Smooth muscle cell (in vitro differentiated cells): ENCODE results near the gene GCN1. TPM values are rescaled to one million over a fixed set of nuclear protein-coding genes. Genes with fewer than 3 reads are reported as not detected.

Experiments used
- DNase-seq: peaks from one replicate; lab custom pipeline; 2025; ENCODE audit not compliant: unreplicated experiment; lab: John Stamatoyannopoulos, UW
- H2AFZ ChIP-seq: fragments of 200-600 bp; sonication (generic); 2 replicates; pipeline ENCODE4 v1.6.0; 2016; ENCODE audit warnings: antibody characterized with exemption, low read depth, mild to moderate bottlenecking
- H3F3A ChIP-seq: fragments of 200-600 bp; sonication (generic); 2 replicates; pipeline ENCODE4 v1.6.0; 2017; ENCODE audit warnings: antibody characterized with exemption, low read depth
- H3K27ac ChIP-seq: fragments of 200-600 bp; sonication (generic); 2 replicates; pipeline ENCODE4 v1.5.1; 2016; ENCODE audit warnings: low read depth, mild to moderate bottlenecking
- H3K27me3 ChIP-seq: fragments of 200-600 bp; sonication (generic); 2 replicates; pipeline ENCODE4 v1.6.1; 2016; ENCODE audit warnings: low read depth, mild to moderate bottlenecking
- H3K36me3 ChIP-seq: fragments of 200-600 bp; sonication (generic); 2 replicates; pipeline ENCODE4 v1.5.1; 2016; ENCODE audit warnings: low read depth
- H3K4me1 ChIP-seq: fragments of 200-600 bp; sonication (generic); 2 replicates; pipeline ENCODE4 v1.5.1; 2016; ENCODE audit warnings: low read depth
- H3K4me2 ChIP-seq: fragments of 200-600 bp; sonication (generic); 2 replicates; pipeline ENCODE4 v1.6.0; 2016; ENCODE audit warnings: mild to moderate bottlenecking
- H3K4me3 ChIP-seq: fragments of 200-600 bp; sonication (generic); 2 replicates; pipeline ENCODE4 v1.5.1; 2016; ENCODE audit warnings: mild to moderate bottlenecking
- H3K79me2 ChIP-seq: fragments of 200-600 bp; sonication (generic); 2 replicates; pipeline ENCODE4 v1.6.0; 2016; ENCODE audit warnings: low read depth, mild to moderate bottlenecking
- H3K9ac ChIP-seq: fragments of 200-600 bp; sonication (generic); 2 replicates; pipeline ENCODE4 v1.6.0; 2016; ENCODE audit warnings: low read depth
- H3K9me3 ChIP-seq: fragments of 200-600 bp; sonication (generic); replicated peaks from 2 replicates; pipeline ENCODE4 v1.5.1; 2016; ENCODE audit warnings: low read depth
- H4K20me1 ChIP-seq: fragments of 200-600 bp; sonication (generic); 2 replicates; pipeline ENCODE4 v1.6.0; 2016; ENCODE audit warnings: low read depth
- WGBS: methylation state at CpG from one replicate; pipeline ENCODE4 v1.1.7; 2016; ENCODE audit warnings: low lambda C conversion rate; 5-methylcytosine and 5-hydroxymethylcytosine counted together
- polyA plus RNA-seq: library from polyadenylated mRNA; unstranded; fragments of >200 nt; fragmentation: Nextera tagmentation; extraction: Ambion mirVana; gene quantifications from 2 replicates; pipeline ENCODE4 v1.2.1, GENCODE V29; 2016
- total RNA-seq: library from RNA; depleted of rRNA; stranded (reverse); fragments of >200 nt; gene quantifications from 2 replicates; pipeline ENCODE4 v1.2.3, GENCODE V29; 2014
- TF ChIP-seq, protein P1 (sequence below): fragments of 200-600 bp; sonication (generic); IDR thresholded peaks from 2 replicates; pipeline ENCODE4 v1.5.1; 2017; ENCODE audit warnings: borderline replicate concordance, mild to moderate bottlenecking, antibody characterized with exemption; ENCODE audit not compliant: insufficient read depth, poor library complexity, severe bottlenecking

Gene GCN1
- total and polyA plus RNA-seq, 2 experiments from 2014 or later: 31.6 to 44.3 TPM

DNA sequence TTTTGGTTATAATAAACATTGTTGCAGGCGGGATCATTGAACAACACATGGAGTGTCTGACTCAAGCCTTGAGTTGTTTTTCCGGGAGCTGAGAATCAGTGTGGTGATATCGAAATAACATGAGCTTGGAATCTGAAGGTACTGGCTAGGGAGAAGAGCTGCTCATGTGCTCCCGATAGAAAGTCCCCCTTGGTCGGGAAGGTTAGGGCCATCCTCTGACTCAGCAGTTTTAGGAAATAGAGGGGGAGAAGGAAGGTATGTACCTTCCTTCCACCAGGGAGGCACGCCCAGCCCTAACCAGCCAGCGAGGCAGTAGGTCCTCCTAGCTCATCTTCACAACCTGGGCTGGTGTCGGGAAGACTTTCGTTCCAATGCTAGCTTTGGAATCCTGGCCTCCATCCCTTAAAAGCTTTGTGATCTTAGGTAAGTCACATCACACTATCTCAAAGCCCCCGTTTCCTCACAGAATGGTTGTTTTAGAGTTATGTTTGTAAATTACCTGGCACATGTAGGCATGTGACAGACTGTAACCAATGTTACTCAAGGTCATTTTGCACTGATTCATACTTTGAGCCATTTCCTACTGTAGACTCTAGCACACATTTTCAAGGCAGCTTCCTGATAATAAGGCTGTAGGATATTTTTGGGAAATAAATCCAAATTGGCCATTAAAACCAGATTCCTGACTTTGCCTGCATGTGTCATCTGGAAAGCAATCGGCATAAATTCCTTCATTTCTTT, 76.0 kb downstream of the GCN1 start:
- peaks cover 16% of the 10 kb centered on the region for H3F3A ChIP-seq
- peaks cover 31% of the 10 kb centered on the region for H4K20me1 ChIP-seq
- H3K4me3 ChIP-seq: peak overlapping the region; percentile 72
- peak overlapping the region; percentile 62 for H3K9ac ChIP-seq
- peak overlapping the region; percentile 76 for H3K27ac ChIP-seq
- H3K36me3 ChIP-seq: no peaks in the 10 kb centered on the region
- TF ChIP-seq, protein P1, sequence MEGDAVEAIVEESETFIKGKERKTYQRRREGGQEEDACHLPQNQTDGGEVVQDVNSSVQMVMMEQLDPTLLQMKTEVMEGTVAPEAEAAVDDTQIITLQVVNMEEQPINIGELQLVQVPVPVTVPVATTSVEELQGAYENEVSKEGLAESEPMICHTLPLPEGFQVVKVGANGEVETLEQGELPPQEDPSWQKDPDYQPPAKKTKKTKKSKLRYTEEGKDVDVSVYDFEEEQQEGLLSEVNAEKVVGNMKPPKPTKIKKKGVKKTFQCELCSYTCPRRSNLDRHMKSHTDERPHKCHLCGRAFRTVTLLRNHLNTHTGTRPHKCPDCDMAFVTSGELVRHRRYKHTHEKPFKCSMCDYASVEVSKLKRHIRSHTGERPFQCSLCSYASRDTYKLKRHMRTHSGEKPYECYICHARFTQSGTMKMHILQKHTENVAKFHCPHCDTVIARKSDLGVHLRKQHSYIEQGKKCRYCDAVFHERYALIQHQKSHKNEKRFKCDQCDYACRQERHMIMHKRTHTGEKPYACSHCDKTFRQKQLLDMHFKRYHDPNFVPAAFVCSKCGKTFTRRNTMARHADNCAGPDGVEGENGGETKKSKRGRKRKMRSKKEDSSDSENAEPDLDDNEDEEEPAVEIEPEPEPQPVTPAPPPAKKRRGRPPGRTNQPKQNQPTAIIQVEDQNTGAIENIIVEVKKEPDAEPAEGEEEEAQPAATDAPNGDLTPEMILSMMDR: no peak
- peak overlapping the region; percentile 89 for H3K4me2 ChIP-seq
- DNase-seq: no peak
- no peaks in the 10 kb centered on the region for H3K27me3 ChIP-seq
- H2AFZ ChIP-seq: no peak overlapping the region
- 32% methylated on average over 11 of the region's 11 CpGs for WGBS
- no peaks in the 10 kb centered on the region for H3K9me3 ChIP-seq
- H3K79me2 ChIP-seq: peaks cover 27% of the 10 kb centered on the region
- peaks cover 26% of the 10 kb centered on the region for H3K4me1 ChIP-seq

DNA sequence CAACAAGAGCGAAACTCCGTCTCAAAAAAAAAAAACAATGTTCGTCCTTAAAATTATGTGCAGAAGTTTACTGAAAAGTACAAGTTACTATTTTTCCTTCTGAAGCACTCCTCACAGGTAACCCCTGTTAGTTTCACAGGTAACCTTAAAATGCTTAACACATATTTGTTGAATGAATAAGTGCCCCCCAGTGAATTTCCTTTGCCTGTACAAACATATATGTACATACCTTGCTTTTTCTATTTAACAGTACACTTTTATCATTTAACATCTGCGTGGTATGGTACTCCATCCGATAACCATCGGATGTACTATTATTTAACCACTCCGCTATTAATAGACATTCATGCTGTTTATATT, 76.6 kb downstream of the GCN1 start:
- Histone ChIP-seq H2AFZ (no peak overlapping the region), H3K4me3 (peak overlapping the region; percentile 72), H3K27me3 (no peaks in the 10 kb centered on the region), H3K79me2 (peaks cover 32% of the 10 kb centered on the region), H3K9ac (peak overlapping the region; percentile 62), H3K9me3 (no peaks in the 10 kb centered on the region), H3K4me2 (peak overlapping the region; percentile 89), H3K27ac (peak overlapping the region; percentile 76), H3F3A (peaks cover 16% of the 10 kb centered on the region), H4K20me1 (peaks cover 35% of the 10 kb centered on the region), H3K4me1 (peaks cover 26% of the 10 kb centered on the region), H3K36me3 (no peaks in the 10 kb centered on the region)
- 18% methylated on average over 7 of the region's 7 CpGs for WGBS
- no peak for DNase-seq
- TF ChIP-seq, protein P1: no peak

DNA sequence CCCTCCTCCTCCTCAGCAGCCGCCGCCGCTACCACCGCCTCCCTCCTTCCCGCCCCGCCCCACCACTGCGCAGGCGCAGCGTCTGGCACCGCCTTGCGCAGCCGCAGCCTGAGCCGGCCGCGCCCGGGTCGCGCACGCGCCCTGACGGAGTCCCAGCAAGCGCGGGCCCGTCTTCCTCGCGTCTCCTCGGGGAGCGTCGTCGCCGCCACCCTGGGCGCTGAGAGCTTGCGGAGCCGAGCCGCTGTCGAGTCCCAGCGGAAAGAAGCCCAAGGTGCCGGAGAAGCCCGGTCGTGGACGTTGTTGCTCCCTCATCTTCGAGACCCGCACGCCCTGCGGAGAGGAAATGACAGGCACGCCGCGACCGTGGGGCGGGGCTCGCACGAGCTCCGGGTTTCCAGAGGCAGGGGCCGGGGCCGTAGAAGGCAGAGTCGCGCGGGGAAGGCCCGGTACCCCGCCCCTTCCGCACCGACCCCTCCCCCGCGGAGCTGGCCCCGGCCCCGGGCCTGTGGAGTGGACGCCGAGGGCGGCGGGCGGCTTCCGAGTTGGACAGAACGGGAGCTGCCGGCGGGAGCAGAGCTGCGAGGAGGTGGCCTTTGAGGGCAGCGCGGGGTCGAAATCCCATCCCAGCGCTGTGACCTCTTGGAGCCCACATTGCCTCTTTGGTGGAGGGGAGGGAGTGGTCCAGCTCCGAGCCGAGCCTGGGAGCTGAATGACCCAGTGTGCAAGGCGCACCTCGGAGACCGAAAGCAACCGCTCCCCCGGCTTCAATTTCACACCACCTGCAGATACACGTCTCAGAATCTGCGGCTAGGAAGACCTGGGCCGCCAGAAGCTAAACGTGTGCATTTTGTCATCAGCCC, 77.5 kb downstream of the GCN1 start:
- Histone ChIP-seq H3K27ac (peak overlapping the region; percentile 76), H3K9ac (peak overlapping the region; percentile 62), H3K36me3 (no peaks in the 10 kb centered on the region), H2AFZ (peak overlapping the region; percentile 69), H3K4me3 (peak overlapping the region; percentile 72), H3F3A (peaks cover 16% of the 10 kb centered on the region), H3K4me1 (peaks cover 26% of the 10 kb centered on the region), H3K27me3 (no peaks in the 10 kb centered on the region), H3K79me2 (peaks cover 41% of the 10 kb centered on the region), H3K4me2 (peak overlapping the region; percentile 89), H4K20me1 (peaks cover 43% of the 10 kb centered on the region), H3K9me3 (no peaks in the 10 kb centered on the region)
- DNase-seq: peak; percentile 92
- TF ChIP-seq, protein P1: no peak
- WGBS: under 1% methylated on average over 61 of the region's 91 CpGs
